Stimulated activated CD8-positive, alpha-beta memory T cell treated with anti-CD3 and anti-CD28 coated beads, Interleukin-12 subunit alpha, Interleukin-12 subunit beta, amount 100 ng/mL, for 4 hours (primary cell): ENCODE data around the gene NBEA.

ENCODE experiments used
- DNase-seq: peaks from one replicate; pipeline ENCODE4 v3.0.0-alpha.2; 2020; ENCODE audit warnings: low read depth

Gene NBEA

GRCh38 chr13:35475212-35475959 is 533.3 kb downstream of the NBEA start:
- no peak for DNase-seq

- DNase-seq, result no peak
Measured at GRCh38 chr13:35475960-35476943, 534.2 kb downstream of the NBEA start, which contains the start of gene MAB21L1. Gene MAB21L1, minus strand, starts transcription at chr13:35476689. Its CDS starts 551 bp downstream, at chr13:35476138.

- DNase-seq, result no peak
Measured at GRCh38 chr13:35477386-35477946, 535.4 kb downstream of the NBEA start.

- no peak for DNase-seq
Measured at GRCh38 chr13:35478271-35479037, 536.4 kb downstream of the NBEA start.

GRCh38 chr13:35479038-35479492 is 537.0 kb downstream of the NBEA start:
- DNase-seq, result no peak

GRCh38 chr13:35479706-35480105 is 537.6 kb downstream of the NBEA start:
- DNase-seq, result no peak

- DNase-seq, result no peak
Measured at GRCh38 chr13:35480346-35480745, 538.3 kb downstream of the NBEA start.

GRCh38 chr13:35481777-35482176 is 539.7 kb downstream of the NBEA start:
- no peak for DNase-seq

- no peak for DNase-seq
Measured at GRCh38 chr13:35482527-35482926, 540.5 kb downstream of the NBEA start.

GRCh38 chr13:35483761-35484160 is 541.7 kb downstream of the NBEA start:
- DNase-seq, result no peak

- no peak for DNase-seq
Measured at GRCh38 chr13:35484384-35484783, 542.3 kb downstream of the NBEA start.

- DNase-seq, result no peak
Measured at GRCh38 chr13:35485424-35485823, 543.4 kb downstream of the NBEA start.

- no peak for DNase-seq
Measured at GRCh38 chr13:35489050-35489449, 547.0 kb downstream of the NBEA start.

- no peak for DNase-seq
Measured at GRCh38 chr13:35496006-35496405, 553.9 kb downstream of the NBEA start.

GRCh38 chr13:35496761-35497386 is 554.8 kb downstream of the NBEA start:
- DNase-seq, result no peak

GRCh38 chr13:35498231-35498630 is 556.2 kb downstream of the NBEA start:
- DNase-seq, result no peak

GRCh38 chr13:35499196-35499662 is 557.2 kb downstream of the NBEA start:
- no peak for DNase-seq

- no peak for DNase-seq
Measured at GRCh38 chr13:35499676-35500075, 557.6 kb downstream of the NBEA start.

- DNase-seq, result no peak
Measured at GRCh38 chr13:35500144-35500543, 558.1 kb downstream of the NBEA start.

- DNase-seq, result no peak
Measured at GRCh38 chr13:35501661-35502235, 559.7 kb downstream of the NBEA start.

- DNase-seq, result no peak
Measured at GRCh38 chr13:35502456-35502855, 560.4 kb downstream of the NBEA start.
